Measurements from ENCODE around the gene PDZD7. TPM values are rescaled to one million over a fixed set of nuclear protein-coding genes. Genes with fewer than 3 reads are reported as not detected.

Gene PDZD7
- total and polyA plus RNA-seq, 2 of the 8 experiments (the other 6 are each of a cell fraction or from before 2014, with no cell fraction given), result 0.88 to 1.6 TPM

GRCh38 chr10:101001659-101002035, 29.3 kb downstream of the PDZD7 start (continued):
- TF ChIP-seq KDM5A (IDR thresholded peaks at IDR 0.05; ENCODE audit: low read length), result no peak
- TF ChIP-seq CREB1 (IDR thresholded peaks at IDR 0.05), result no peak
- no peak for TF ChIP-seq GABPA (IDR thresholded peaks at IDR 0.05; ENCODE audit: borderline replicate concordance, insufficient read depth, low read length)
- TF ChIP-seq CHD2 (IDR thresholded peaks at IDR 0.05; ENCODE audit: low read length), result no peak
- no peak for TF ChIP-seq BRCA1 (IDR thresholded peaks at IDR 0.05; ENCODE audit: low read depth, low read length)
- no peak for TF ChIP-seq JUN (IDR thresholded peaks at IDR 0.05; ENCODE audit: low read depth, low read length)
- no peak for TF ChIP-seq SP4 (IDR thresholded peaks at IDR 0.05; ENCODE audit: low read length)
- no peak for TF ChIP-seq HDAC6 (IDR thresholded peaks at IDR 0.05; ENCODE audit: low read depth, low read length)
- no peak for TF ChIP-seq E2F6 (IDR thresholded peaks at IDR 0.05)

All from H1 (cell line).